CD14-positive monocyte (primary cell): ENCODE measurements around the gene LIFR. TPM values are rescaled to one million over a fixed set of nuclear protein-coding genes. Genes with fewer than 3 reads are reported as not detected.
A peak's percentile ranks its signal among the peaks of the same experiment; 100 is the strongest.

Experiments used
- DNase-seq, 3 donors: peaks; one replicate each; pipeline ENCODE4 v3.0.0-alpha.2; 2011 to 2022
- H2AFZ ChIP-seq: 2 replicates; pipeline ENCODE4 v1.6.0; 2012; ENCODE audit warnings: mild to moderate bottlenecking, low read depth, low read length, inconsistent platforms; ENCODE audit not compliant: insufficient read depth, poor library complexity, severe bottlenecking
- H3K27ac ChIP-seq, 2 donors: 1 replicate in 1 of 2; 2 replicates in 1 of 2; pipeline ENCODE4 v1.5.1; 2012 to 2013; ENCODE audit warnings: low read length in 2 of 2, control low read depth in 1 of 2, inconsistent platforms in 1 of 2, low read depth in 1 of 2, mild to moderate bottlenecking in 1 of 2
- H3K27me3 ChIP-seq, 2 donors: one replicate each; pipeline versions ENCODE4 v1.6.0 to v1.6.1; 2011 to 2013; ENCODE audit warnings: low read length in 2 of 2; ENCODE audit not compliant: control insufficient read depth in 2 of 2, insufficient read depth in 2 of 2
- H3K36me3 ChIP-seq, 2 donors: replicated peaks in 1 of 2; 1 replicate in 1 of 2; 2 replicates in 1 of 2; pipeline versions ENCODE4 v1.5.1 to v1.6.1; 2012 to 2013; ENCODE audit warnings: low read length in 2 of 2, control low read depth in 1 of 2, inconsistent platforms in 1 of 2, mild to moderate bottlenecking in 1 of 2; ENCODE audit not compliant: insufficient read depth in 2 of 2, control insufficient read depth in 1 of 2
- H3K4me1 ChIP-seq, 2 donors: 1 replicate in 1 of 2; 2 replicates in 1 of 2; pipeline versions ENCODE4 v1.5.1 to v1.6.1; 2012 to 2013; ENCODE audit warnings: low read length in 2 of 2, control low read depth in 1 of 2, inconsistent platforms in 1 of 2, mild to moderate bottlenecking in 1 of 2, moderate library complexity in 1 of 2; ENCODE audit not compliant: insufficient read depth in 2 of 2, control insufficient read depth in 1 of 2
- H3K4me2 ChIP-seq: replicated peaks from 2 replicates; pipeline ENCODE3; 2012; ENCODE audit warnings: low read length, moderate library complexity, mild to moderate bottlenecking; ENCODE audit not compliant: poor library complexity, severe bottlenecking; ENCODE audit errors: extremely low read depth
- H3K4me3 ChIP-seq, 3 experiments: fragments of 200-600 bp in 1 of 3; sonication (generic) in 1 of 3; replicated peaks in 1 of 3; 1 replicate in 2 of 3; 2 replicates in 1 of 3; pipeline ENCODE4 v1.5.1; 2011 to 2013; ENCODE audit warnings: low read length in 3 of 3, mild to moderate bottlenecking in 3 of 3, control low read depth in 2 of 3, low read depth in 2 of 3, inconsistent platforms in 1 of 3, moderate library complexity in 1 of 3
- H3K79me2 ChIP-seq: 2 replicates; pipeline ENCODE4 v1.6.0; 2012; ENCODE audit warnings: mild to moderate bottlenecking, control low read depth, inconsistent platforms, low read length, moderate library complexity; ENCODE audit not compliant: insufficient read depth
- H3K9ac ChIP-seq: 2 replicates; pipeline ENCODE4 v1.6.0; 2017; ENCODE audit warnings: low read length, mild to moderate bottlenecking; ENCODE audit not compliant: insufficient read depth, poor library complexity, severe bottlenecking
- H3K9me3 ChIP-seq, 2 donors: replicated peaks in 1 of 2; 1 replicate in 1 of 2; 2 replicates in 1 of 2; pipeline versions ENCODE4 v1.5.1 to v1.6.1; 2012 to 2013; ENCODE audit warnings: low read length in 2 of 2, control low read depth in 1 of 2; ENCODE audit not compliant: control insufficient read depth in 1 of 2, insufficient read depth in 1 of 2
- H4K20me1 ChIP-seq: 2 replicates; pipeline ENCODE4 v1.6.0; 2012; ENCODE audit warnings: mild to moderate bottlenecking, low read length, control low read depth, moderate library complexity; ENCODE audit not compliant: insufficient read depth
- H3K27ac Mint-ChIP-seq, 7 donors: one replicate each; pipeline ENCODE4 v1.8.0; 2020; ENCODE audit warnings: mild to moderate bottlenecking in 7 of 7, mixed read lengths in 7 of 7, moderate library complexity in 6 of 7, inconsistent platforms in 2 of 7
- H3K27me3 Mint-ChIP-seq, 3 donors: one replicate each; pipeline ENCODE4 v1.8.0; 2021 to 2022; ENCODE audit warnings: low read depth in 3 of 3, mild to moderate bottlenecking in 3 of 3, mixed read lengths in 3 of 3, moderate library complexity in 3 of 3, inconsistent platforms in 1 of 3
- H3K36me3 Mint-ChIP-seq, 2 donors: one replicate each; pipeline ENCODE4 v1.8.0; 2020; ENCODE audit warnings: mixed read lengths in 2 of 2, inconsistent platforms in 1 of 2, mild to moderate bottlenecking in 1 of 2
- H3K4me1 Mint-ChIP-seq: one replicate; pipeline ENCODE4 v1.8.0; 2020; ENCODE audit warnings: mild to moderate bottlenecking, mixed read lengths
- H3K4me3 Mint-ChIP-seq, 2 donors: one replicate each; pipeline ENCODE4 v1.8.0; 2020; ENCODE audit warnings: mild to moderate bottlenecking in 2 of 2, mixed read lengths in 2 of 2, moderate library complexity in 1 of 2
- H3K9me3 Mint-ChIP-seq, 7 donors: one replicate each; pipeline ENCODE4 v1.8.0; 2020 to 2022; ENCODE audit warnings: mixed read lengths in 7 of 7, mild to moderate bottlenecking in 6 of 7, moderate library complexity in 6 of 7, inconsistent platforms in 2 of 7
- WGBS: methylation state at CpG from one replicate; pipeline ENCODE4 v1.1.5; 2013; ENCODE audit warnings: missing lambda C conversion rate; ENCODE audit not compliant: insufficient coverage; 5-methylcytosine and 5-hydroxymethylcytosine counted together
- intact Hi-C, 2 donors: fragments of 100-400 bp; cut with micrococcal nuclease; formaldehyde crosslinking; loops; one replicate each; pipeline versions ENCODE4 v1.15.0 to v1.15.1; 2023
- polyA plus RNA-seq, 3 donors: library from polyadenylated mRNA; depleted of rRNA in 1 of 3; unstranded in 2 of 3; stranded (reverse) in 1 of 3; fragments of 300-500 nt in 2 of 3; fragments of >200 nt in 1 of 3; fragmentation: Illumina TruSeq in 2 of 3; gene quantifications; 1 replicate in 2 of 3; 2 replicates in 1 of 3; pipeline ENCODE4 v1.2.3, GENCODE V29; 2012 to 2021
- TF ChIP-seq, protein P1 (sequence below): fragments of 200-600 bp; IDR thresholded peaks from one replicate; pipeline ENCODE4 v1.8.0; 2022; ENCODE audit warnings: antibody characterized with exemption, mild to moderate bottlenecking

Gene LIFR
- polyA plus RNA-seq, 3 donors: not detected

DNA sequence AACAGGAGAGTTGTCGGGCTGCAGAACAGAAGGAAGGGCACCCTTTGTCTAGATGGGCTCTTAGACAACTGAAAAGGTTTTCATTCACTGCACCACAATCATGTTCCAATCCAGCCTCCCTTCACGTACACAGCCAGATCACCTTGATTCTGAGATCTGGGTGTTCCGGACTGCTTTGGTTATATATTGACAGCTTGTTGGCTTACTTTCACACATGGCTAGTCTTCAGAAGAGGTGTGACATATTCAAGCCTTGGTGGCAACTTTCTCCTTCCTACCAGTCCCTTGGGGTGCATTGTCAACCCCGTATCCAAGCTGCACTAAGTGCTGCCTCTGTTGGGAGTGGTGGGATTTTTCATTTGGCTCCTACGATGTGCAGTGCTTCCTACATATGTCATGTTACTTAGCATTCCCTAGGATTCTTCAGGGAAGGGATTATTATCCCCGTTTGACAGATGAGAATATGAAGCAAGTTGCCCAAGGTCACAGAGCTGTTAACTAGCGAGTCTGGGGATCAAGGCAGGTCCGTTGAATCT lies 100.6 kb downstream of the LIFR start:
- Mint-ChIP-seq H3K4me3 (peak overlapping the region in 1 of 2 donors; percentile 72), H3K27ac (no peak overlapping the region), H3K4me1 (peaks cover 9% of the 10 kb centered on the region), H3K9me3 (peaks cover 6 to 53% (median 36%) of the 10 kb centered on the region in 7 donors), H3K27me3 (peaks cover 90 to 99% (median 94%) of the 10 kb centered on the region in 3 donors), H3K36me3 (no peaks in the 10 kb centered on the region)
- Histone ChIP-seq H3K9ac (no peak overlapping the region), H3K36me3 (no peaks in the 10 kb centered on the region), H3K27ac (no peak overlapping the region), H3K9me3 (peaks cover 34 to 83% of the 10 kb centered on the region in 2 donors), H3K4me1 (peaks cover 0 to 6% of the 10 kb centered on the region in 2 donors), H3K27me3 (peaks cover 91 to 100% of the 10 kb centered on the region in 2 donors), H4K20me1 (no peaks in the 10 kb centered on the region), H3K4me2 (no peak overlapping the region), H3K79me2 (no peaks in the 10 kb centered on the region), H2AFZ (no peak overlapping the region), H3K4me3 (no peak overlapping the region)
- 83% methylated on average over 3 of the region's 8 CpGs for WGBS
- DNase-seq: no peak
- TF ChIP-seq, protein P1, sequence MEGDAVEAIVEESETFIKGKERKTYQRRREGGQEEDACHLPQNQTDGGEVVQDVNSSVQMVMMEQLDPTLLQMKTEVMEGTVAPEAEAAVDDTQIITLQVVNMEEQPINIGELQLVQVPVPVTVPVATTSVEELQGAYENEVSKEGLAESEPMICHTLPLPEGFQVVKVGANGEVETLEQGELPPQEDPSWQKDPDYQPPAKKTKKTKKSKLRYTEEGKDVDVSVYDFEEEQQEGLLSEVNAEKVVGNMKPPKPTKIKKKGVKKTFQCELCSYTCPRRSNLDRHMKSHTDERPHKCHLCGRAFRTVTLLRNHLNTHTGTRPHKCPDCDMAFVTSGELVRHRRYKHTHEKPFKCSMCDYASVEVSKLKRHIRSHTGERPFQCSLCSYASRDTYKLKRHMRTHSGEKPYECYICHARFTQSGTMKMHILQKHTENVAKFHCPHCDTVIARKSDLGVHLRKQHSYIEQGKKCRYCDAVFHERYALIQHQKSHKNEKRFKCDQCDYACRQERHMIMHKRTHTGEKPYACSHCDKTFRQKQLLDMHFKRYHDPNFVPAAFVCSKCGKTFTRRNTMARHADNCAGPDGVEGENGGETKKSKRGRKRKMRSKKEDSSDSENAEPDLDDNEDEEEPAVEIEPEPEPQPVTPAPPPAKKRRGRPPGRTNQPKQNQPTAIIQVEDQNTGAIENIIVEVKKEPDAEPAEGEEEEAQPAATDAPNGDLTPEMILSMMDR: no peak
- intact Hi-C loops: no loop called here

DNA sequence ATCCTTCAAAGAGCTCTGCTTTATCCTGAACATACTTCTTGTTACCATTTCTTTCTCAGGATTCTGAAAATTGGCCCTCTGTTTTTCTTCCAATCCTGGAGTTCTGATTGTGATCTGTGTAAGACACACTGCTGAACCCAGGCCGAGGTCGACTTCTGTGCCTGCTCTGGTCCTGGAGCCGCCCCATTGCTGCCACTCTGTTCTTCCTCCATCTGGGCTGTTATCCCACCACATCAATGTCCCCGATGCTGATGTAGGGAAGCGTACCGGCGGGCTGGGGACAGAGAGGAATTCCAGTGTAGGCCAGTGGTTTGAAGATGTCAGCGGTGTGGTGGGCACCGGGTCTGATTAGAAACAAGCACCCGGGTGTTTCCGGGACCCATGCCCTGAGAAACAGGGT lies 102.5 kb downstream of the LIFR start:
- TF ChIP-seq, protein P1: no peak
- Histone ChIP-seq H3K4me1 (peaks cover 0 to 6% of the 10 kb centered on the region in 2 donors), H3K79me2 (no peaks in the 10 kb centered on the region), H2AFZ (no peak overlapping the region), H3K4me2 (no peak overlapping the region), H3K36me3 (no peaks in the 10 kb centered on the region), H3K9ac (no peak overlapping the region), H3K4me3 (no peak overlapping the region), H3K9me3 (peaks cover 29 to 85% of the 10 kb centered on the region in 2 donors), H3K27me3 (peaks cover 91 to 100% of the 10 kb centered on the region in 2 donors), H3K27ac (no peak overlapping the region), H4K20me1 (no peaks in the 10 kb centered on the region)
- WGBS: 95% methylated on average over 3 of the region's 11 CpGs
- Mint-ChIP-seq H3K36me3 (peaks cover 0 to 2% of the 10 kb centered on the region in 2 donors), H3K27ac (no peak overlapping the region), H3K9me3 (peaks cover 6 to 40% (median 28%) of the 10 kb centered on the region in 7 donors), H3K4me1 (peaks cover 9% of the 10 kb centered on the region), H3K27me3 (peaks cover 90 to 99% (median 95%) of the 10 kb centered on the region in 3 donors), H3K4me3 (peak overlapping the region in 1 of 2 donors; percentile 65)
- no peak for DNase-seq
- intact Hi-C loops: no loop called here
